Naive B cell (primary cell): ENCODE results near the gene WFS1. TPM values are rescaled to one million over a fixed set of nuclear protein-coding genes. Genes with fewer than 3 reads are reported as not detected.
A peak's percentile ranks its signal among the peaks of the same experiment; 100 is the strongest.

Source experiments
- ATAC-seq, 2 donors: fragments of 150-1000 bp; cut with Tn5 transposase; 2 replicates each; pipeline ENCODE4 v1.10.0; 2021; ENCODE audit warnings: low read depth in 2 of 2, mild to moderate bottlenecking in 2 of 2, moderate library complexity in 2 of 2
- DNase-seq: peaks from one replicate; pipeline ENCODE4 v3.0.0; 2022
- H3K27ac Mint-ChIP-seq, 6 donors: one replicate each; pipeline ENCODE4 v1.8.0; 2020 to 2022; ENCODE audit warnings: mild to moderate bottlenecking in 6 of 6, mixed read lengths in 6 of 6, moderate library complexity in 5 of 6, inconsistent platforms in 2 of 6
- H3K27me3 Mint-ChIP-seq, 3 donors: one replicate each; pipeline ENCODE4 v1.8.0; 2021 to 2022; ENCODE audit warnings: mixed read lengths in 3 of 3, mild to moderate bottlenecking in 1 of 3
- H3K36me3 Mint-ChIP-seq, 2 donors: one replicate each; pipeline ENCODE4 v1.8.0; 2020 to 2022; ENCODE audit warnings: mixed read lengths in 2 of 2, inconsistent platforms in 1 of 2, mild to moderate bottlenecking in 1 of 2
- H3K4me1 Mint-ChIP-seq, 3 donors: one replicate each; pipeline ENCODE4 v1.8.0; 2020 to 2022; ENCODE audit warnings: mixed read lengths in 3 of 3, inconsistent platforms in 1 of 3, mild to moderate bottlenecking in 1 of 3, moderate library complexity in 1 of 3
- H3K4me3 Mint-ChIP-seq, 8 donors: one replicate each; pipeline ENCODE4 v1.8.0; 2020 to 2022; ENCODE audit warnings: mild to moderate bottlenecking in 8 of 8, mixed read lengths in 8 of 8, moderate library complexity in 8 of 8, inconsistent platforms in 2 of 8
- H3K9me3 Mint-ChIP-seq, 7 donors: one replicate each; pipeline ENCODE4 v1.8.0; 2020 to 2022; ENCODE audit warnings: mixed read lengths in 7 of 7, mild to moderate bottlenecking in 5 of 7, inconsistent platforms in 2 of 7, moderate library complexity in 1 of 7
- polyA plus RNA-seq, 6 donors: library from polyadenylated mRNA; unstranded; fragments of 300-500 nt; fragmentation: Illumina TruSeq; gene quantifications; one replicate each; pipeline ENCODE4 v1.2.3, GENCODE V29; 2021; ENCODE audit warnings: low read depth in 6 of 6

WFS1 gene
- polyA plus RNA-seq, 6 donors from 2014 or later: 1.5 to 6.0 (median 3.1) TPM

DNA sequence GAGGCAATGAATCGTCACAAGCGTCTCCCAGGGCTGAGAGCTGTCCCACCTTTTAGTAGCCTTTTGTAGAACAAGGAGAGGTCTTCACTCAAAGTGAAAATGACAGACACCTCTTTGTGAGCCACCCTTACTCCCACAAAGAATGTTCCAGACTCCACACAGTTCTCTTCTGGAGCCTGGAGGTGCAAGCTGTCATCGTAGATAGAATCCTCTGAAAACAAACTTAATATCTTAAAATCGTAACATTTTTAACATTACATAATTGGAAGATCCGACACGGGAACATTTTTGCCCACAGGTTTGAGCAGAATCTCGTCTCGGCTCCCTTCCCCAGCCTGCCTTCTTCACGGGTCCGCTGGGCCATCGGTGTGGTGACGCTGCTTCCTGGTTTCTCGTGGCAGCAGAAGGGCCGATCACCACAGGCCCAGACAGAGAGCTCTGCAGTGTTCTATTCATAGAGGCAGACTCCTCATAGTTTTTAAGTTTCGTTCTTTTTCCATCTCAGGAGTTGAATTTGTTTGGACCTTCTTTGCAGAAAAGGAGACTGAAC is 27.7 kb downstream of the WFS1 start:
- DNase-seq (no peak), ATAC-seq (no peak)
- Mint-ChIP-seq H3K4me3 (no peak overlapping the region), H3K36me3 (peaks cover 0 to 23% of the 10 kb centered on the region in 2 donors), H3K9me3 (peaks cover 0 to 3% (median 0%) of the 10 kb centered on the region in 7 donors), H3K27me3 (no peaks in the 10 kb centered on the region), H3K4me1 (peaks cover 0 to 6% (median 0%) of the 10 kb centered on the region in 3 donors), H3K27ac (no peak overlapping the region)

DNA sequence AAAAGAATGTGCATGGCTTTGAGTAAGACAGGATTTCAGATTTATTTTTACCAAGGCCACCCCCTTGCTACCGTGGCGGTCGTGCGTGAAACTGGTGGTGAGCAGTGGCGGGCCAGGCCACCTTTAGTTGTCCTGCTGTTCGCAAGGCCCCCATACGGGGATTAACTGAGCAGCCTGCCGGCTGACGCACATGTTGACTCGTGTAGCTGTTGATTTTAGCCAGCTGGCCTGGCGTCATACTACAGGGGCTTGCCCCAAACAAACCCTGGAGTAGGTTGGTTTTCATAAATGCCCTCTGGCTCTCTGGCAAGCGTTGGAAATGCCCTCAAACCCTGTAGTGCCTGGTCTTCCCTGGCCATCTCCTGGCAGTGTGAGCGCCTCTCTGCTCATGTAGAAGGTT is 28.4 kb downstream of the WFS1 start:
- H3K36me3 Mint-ChIP-seq: peaks cover 0 to 29% of the 10 kb centered on the region in 2 donors
- H3K27me3 Mint-ChIP-seq: no peaks in the 10 kb centered on the region
- H3K27ac Mint-ChIP-seq: no peak overlapping the region
- H3K4me1 Mint-ChIP-seq: peaks cover 0 to 6% (median 0%) of the 10 kb centered on the region in 3 donors
- peaks cover 0 to 3% (median 0%) of the 10 kb centered on the region in 7 donors for H3K9me3 Mint-ChIP-seq
- ATAC-seq (no peak), DNase-seq (no peak)
- no peak overlapping the region for H3K4me3 Mint-ChIP-seq

DNA sequence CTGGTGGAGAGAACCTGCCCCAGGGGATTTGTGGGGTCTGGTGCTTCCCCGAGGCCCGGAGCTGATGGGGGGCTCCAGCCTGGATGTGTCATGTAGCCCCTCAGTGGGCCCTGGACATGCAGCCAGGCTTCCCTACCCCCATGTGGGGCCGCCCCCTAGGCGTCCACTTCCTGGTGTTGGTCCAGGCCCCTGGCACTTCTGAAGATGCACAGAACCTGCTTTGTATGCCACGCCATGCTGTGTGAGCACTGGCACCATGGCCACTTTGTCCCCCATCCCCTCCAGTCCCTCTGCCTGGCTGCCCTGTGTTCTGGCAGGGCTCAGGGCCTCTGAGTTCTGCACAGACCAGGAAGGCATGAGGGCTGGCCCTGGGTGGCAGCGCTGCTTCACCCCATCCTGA is 29.2 kb downstream of the WFS1 start:
- Mint-ChIP-seq H3K4me3 (no peak overlapping the region), H3K27me3 (no peaks in the 10 kb centered on the region), H3K27ac (no peak overlapping the region), H3K36me3 (peaks cover 0 to 29% of the 10 kb centered on the region in 2 donors), H3K9me3 (peaks cover 0 to 3% (median 0%) of the 10 kb centered on the region in 7 donors), H3K4me1 (peaks cover 0 to 6% (median 0%) of the 10 kb centered on the region in 3 donors)
- ATAC-seq (no peak), DNase-seq (no peak)

DNA sequence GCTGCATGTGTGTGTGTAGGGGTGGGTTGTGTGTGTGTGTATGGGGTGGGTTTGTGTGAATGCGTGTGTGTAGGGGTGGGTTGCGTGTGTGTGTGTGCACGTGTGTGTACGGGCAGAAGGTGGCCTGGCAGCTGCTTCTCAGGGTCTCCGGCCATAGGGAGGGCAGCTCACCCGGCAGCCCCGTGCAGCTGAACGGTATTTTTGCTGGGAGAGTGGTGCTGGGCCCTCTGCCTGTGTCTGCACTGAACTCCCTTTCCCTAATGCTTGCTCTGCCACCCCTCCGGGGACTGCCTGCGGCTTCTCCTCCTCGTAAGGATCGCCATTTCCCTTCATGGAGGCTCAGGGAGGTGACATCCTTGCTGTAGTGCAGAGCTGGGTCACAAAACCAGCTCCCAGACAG is 30.2 kb downstream of the WFS1 start:
- Mint-ChIP-seq H3K36me3 (peaks cover 0 to 29% of the 10 kb centered on the region in 2 donors), H3K4me3 (no peak overlapping the region), H3K9me3 (peaks cover 0 to 3% (median 0%) of the 10 kb centered on the region in 7 donors), H3K27me3 (no peaks in the 10 kb centered on the region), H3K27ac (no peak overlapping the region), H3K4me1 (peaks cover 0 to 6% (median 0%) of the 10 kb centered on the region in 3 donors)
- no peak for DNase-seq
- ATAC-seq: no peak

DNA sequence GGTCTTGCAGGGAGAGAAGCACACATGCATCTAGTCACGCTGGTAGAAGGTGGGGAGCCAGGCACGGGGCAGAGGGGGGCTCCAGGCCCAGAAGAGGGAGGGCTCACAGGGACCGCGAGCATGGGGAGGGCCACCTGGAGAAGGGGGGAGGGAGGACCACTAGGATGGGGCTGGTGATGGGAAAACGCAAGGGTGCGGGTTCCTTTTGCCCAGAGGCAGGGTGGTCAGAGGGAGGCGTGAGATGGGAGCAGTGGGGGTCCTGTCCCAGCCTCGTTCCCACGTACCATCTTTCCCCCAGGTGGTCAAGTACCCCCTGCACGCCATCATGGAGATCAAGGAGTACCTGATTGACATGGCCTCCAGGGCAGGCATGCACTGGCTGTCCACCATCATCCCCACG is 30.7 kb downstream of the WFS1 start:
- H3K9me3 Mint-ChIP-seq: peaks cover 0 to 3% (median 0%) of the 10 kb centered on the region in 7 donors
- peaks cover 0 to 29% of the 10 kb centered on the region in 2 donors for H3K36me3 Mint-ChIP-seq
- ATAC-seq: no peak
- H3K27me3 Mint-ChIP-seq: peaks cover 0 to 2% (median under 1%) of the 10 kb centered on the region in 3 donors
- H3K4me3 Mint-ChIP-seq: no peak overlapping the region
- H3K4me1 Mint-ChIP-seq: peaks cover 0 to 6% (median 0%) of the 10 kb centered on the region in 3 donors
- no peak overlapping the region for H3K27ac Mint-ChIP-seq
- no peak for DNase-seq

DNA sequence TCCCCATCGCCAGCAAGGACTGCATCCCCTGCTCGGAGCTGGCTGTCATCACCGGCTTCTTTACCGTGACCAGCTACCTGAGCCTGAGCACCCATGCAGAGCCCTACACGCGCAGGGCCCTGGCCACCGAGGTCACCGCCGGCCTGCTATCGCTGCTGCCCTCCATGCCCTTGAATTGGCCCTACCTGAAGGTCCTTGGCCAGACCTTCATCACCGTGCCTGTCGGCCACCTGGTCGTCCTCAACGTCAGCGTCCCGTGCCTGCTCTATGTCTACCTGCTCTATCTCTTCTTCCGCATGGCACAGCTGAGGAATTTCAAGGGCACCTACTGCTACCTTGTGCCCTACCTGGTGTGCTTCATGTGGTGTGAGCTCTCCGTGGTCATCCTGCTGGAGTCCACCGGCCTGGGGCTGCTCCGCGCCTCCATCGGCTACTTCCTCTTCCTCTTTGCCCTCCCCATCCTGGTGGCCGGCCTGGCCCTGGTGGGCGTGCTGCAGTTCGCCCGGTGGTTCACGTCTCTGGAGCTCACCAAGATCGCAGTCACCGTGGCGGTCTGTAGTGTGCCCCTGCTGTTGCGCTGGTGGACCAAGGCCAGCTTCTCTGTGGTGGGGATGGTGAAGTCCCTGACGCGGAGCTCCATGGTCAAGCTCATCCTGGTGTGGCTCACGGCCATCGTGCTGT is 31.5 kb downstream of the WFS1 start:
- ATAC-seq: no peak
- Mint-ChIP-seq H3K9me3 (peaks cover 0 to 3% (median 0%) of the 10 kb centered on the region in 7 donors), H3K36me3 (peaks cover 0 to 29% of the 10 kb centered on the region in 2 donors), H3K4me3 (peak overlapping the region in 1 of 8 donors; percentile 60), H3K4me1 (peaks cover 0 to 6% (median 0%) of the 10 kb centered on the region in 3 donors), H3K27me3 (peaks cover 0 to 9% (median 9%) of the 10 kb centered on the region in 3 donors), H3K27ac (peak overlapping the region in 1 of 6 donors; percentile 81)
- no peak for DNase-seq

DNA sequence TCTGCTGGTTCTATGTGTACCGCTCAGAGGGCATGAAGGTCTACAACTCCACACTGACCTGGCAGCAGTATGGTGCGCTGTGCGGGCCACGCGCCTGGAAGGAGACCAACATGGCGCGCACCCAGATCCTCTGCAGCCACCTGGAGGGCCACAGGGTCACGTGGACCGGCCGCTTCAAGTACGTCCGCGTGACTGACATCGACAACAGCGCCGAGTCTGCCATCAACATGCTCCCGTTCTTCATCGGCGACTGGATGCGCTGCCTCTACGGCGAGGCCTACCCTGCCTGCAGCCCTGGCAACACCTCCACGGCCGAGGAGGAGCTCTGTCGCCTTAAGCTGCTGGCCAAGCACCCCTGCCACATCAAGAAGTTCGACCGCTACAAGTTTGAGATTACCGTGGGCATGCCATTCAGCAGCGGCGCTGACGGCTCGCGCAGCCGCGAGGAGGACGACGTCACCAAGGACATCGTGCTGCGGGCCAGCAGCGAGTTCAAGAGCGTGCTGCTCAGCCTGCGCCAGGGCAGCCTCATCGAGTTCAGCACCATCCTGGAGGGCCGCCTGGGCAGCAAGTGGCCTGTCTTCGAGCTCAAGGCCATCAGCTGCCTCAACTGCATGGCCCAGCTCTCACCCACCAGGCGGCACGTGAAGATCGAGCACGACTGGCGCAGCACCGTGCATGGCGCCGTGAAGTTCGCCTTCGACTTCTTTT is 32.2 kb downstream of the WFS1 start:
- H3K27ac Mint-ChIP-seq: no peak overlapping the region
- peaks cover 7 to 16% (median 16%) of the 10 kb centered on the region in 3 donors for H3K27me3 Mint-ChIP-seq
- DNase-seq (no peak), ATAC-seq (no peak)
- peaks cover 0 to 29% of the 10 kb centered on the region in 2 donors for H3K36me3 Mint-ChIP-seq
- no peak overlapping the region for H3K4me3 Mint-ChIP-seq
- peaks cover 0 to 6% (median 0%) of the 10 kb centered on the region in 3 donors for H3K4me1 Mint-ChIP-seq
- peaks cover 0 to 3% (median 0%) of the 10 kb centered on the region in 7 donors for H3K9me3 Mint-ChIP-seq

DNA sequence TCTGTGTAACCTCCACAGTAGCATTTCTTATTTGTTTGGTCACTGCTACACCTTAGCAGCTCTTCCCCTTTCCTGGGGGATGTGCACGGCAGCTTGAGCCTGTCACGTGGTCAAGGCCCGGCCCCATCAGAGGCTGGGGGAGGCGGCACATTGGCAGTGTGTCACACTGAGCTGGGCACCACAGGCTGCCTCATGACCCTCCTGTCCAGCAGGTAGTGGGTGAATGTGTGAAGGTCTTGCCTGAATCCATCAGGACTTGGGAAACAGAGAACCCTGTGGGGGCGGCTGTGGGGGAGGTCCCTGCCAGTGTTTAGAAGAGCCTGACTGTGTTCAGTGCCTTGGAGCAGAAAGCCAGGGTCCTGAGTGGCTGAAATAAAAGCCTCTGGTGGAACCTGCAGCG is 33.2 kb downstream of the WFS1 start:
- ATAC-seq: no peak
- Mint-ChIP-seq H3K36me3 (peaks cover 0 to 29% of the 10 kb centered on the region in 2 donors), H3K4me1 (peaks cover 0 to 6% (median 0%) of the 10 kb centered on the region in 3 donors), H3K9me3 (peaks cover 0 to 3% (median 0%) of the 10 kb centered on the region in 7 donors), H3K27ac (no peak overlapping the region), H3K27me3 (peaks cover 7 to 26% (median 19%) of the 10 kb centered on the region in 3 donors), H3K4me3 (no peak overlapping the region)
- DNase-seq: no peak

DNA sequence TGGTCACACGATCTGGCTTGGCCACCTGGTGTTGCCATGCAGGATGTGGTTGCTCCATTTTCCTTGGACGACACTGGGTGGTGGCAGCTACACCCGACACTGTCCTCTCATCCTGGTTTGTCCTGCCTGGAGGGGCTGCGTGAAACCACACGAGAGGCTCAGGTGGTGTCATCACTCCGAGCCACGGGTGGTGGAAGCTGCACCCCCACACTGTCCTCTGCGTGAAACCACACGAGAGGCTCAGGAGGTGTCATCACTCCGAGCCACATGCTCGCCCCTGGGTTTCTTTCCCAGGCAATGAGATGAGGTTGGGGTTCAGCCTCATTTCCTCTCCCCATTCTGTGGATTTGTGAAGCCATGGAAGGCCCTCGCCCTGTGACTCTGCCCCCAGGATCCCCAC is 34.3 kb downstream of the WFS1 start:
- Mint-ChIP-seq H3K27ac (no peak overlapping the region), H3K27me3 (peaks cover 13 to 35% (median 28%) of the 10 kb centered on the region in 3 donors), H3K9me3 (peaks cover 0 to 8% (median 6%) of the 10 kb centered on the region in 7 donors), H3K4me1 (peaks cover 0 to 6% (median 4%) of the 10 kb centered on the region in 3 donors), H3K36me3 (peaks cover 0 to 29% of the 10 kb centered on the region in 2 donors), H3K4me3 (no peak overlapping the region)
- ATAC-seq: no peak
- DNase-seq: no peak

DNA sequence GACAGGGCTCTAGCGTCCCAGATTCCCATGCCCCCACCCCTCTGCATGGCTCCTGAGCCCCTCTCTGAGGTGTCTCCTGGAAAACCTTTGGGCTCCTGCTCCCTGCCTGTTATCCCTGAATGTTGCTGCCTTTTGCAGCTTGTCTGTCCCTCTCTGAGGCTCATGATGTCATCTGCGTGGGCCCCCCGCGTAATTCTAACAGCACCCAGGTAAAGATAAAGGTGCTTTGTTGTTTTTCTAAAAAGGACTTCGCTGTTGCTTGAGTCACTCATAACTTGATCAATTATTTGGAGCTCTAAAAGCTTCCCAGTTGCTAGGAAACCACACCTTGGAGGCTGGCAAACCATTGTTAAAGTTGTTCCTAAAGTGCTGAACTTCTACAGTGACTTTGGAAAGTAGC is 36.6 kb downstream of the WFS1 start:
- H3K27me3 Mint-ChIP-seq: peaks cover 27 to 55% (median 47%) of the 10 kb centered on the region in 3 donors
- DNase-seq: no peak
- peaks cover 0 to 16% of the 10 kb centered on the region in 2 donors for H3K36me3 Mint-ChIP-seq
- H3K27ac Mint-ChIP-seq: no peak overlapping the region
- peaks cover 0 to 8% (median 4%) of the 10 kb centered on the region in 7 donors for H3K9me3 Mint-ChIP-seq
- no peak overlapping the region for H3K4me3 Mint-ChIP-seq
- no peak for ATAC-seq
- H3K4me1 Mint-ChIP-seq: peaks cover 4 to 11% (median 7%) of the 10 kb centered on the region in 3 donors

DNA sequence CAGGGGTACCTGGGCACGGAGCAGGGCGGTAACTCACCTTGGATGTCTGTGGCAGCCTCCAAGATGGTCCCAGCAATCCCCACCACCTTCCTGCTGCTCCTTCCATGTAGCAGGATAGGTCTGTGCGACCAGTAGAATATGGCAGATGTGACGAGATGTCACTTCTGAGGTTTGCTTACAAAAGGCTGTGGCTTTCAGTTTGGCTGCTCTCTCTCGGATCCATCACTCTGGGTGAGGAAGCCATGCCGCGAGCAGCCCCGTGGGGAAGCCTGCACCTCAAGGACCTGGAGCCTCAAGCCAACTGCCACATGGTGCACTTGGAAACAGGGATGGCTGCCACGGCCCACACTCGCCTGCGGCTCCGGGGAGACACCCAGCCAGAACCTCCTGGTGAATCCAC is 37.6 kb downstream of the WFS1 start:
- no peak for ATAC-seq
- DNase-seq: no peak
- Mint-ChIP-seq H3K27me3 (peaks cover 33 to 63% (median 56%) of the 10 kb centered on the region in 3 donors), H3K36me3 (peaks cover 0 to 7% of the 10 kb centered on the region in 2 donors), H3K27ac (no peak overlapping the region), H3K4me3 (no peak overlapping the region), H3K4me1 (peaks cover 4 to 11% (median 7%) of the 10 kb centered on the region in 3 donors), H3K9me3 (peaks cover 0 to 10% (median 4%) of the 10 kb centered on the region in 7 donors)

DNA sequence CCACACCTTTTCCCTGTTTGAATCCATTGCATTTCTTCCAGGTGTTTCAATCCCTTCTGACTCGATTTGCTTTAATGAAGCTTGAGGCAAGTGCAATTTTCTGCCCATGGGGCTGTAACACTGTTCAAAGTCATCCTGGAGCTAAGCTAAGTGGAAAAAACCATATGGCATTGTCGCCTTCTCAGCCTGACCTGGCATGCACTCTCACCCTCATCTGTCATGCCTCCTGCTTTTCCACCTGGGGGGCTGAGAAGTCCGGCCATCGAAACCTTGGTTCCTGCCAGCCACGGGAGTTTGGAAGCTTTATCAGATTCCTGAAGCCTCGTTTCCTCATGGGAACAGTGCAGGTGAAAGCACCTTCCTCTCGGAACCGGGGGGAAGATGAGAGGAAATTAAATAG is 38.2 kb downstream of the WFS1 start:
- Mint-ChIP-seq H3K4me3 (no peak overlapping the region), H3K9me3 (peaks cover 0 to 10% (median 4%) of the 10 kb centered on the region in 7 donors), H3K4me1 (peaks cover 4 to 11% (median 7%) of the 10 kb centered on the region in 3 donors), H3K27me3 (peaks cover 39 to 67% (median 63%) of the 10 kb centered on the region in 3 donors), H3K27ac (no peak overlapping the region), H3K36me3 (peaks cover 0 to under 1% of the 10 kb centered on the region in 2 donors)
- ATAC-seq (no peak), DNase-seq (no peak)

DNA sequence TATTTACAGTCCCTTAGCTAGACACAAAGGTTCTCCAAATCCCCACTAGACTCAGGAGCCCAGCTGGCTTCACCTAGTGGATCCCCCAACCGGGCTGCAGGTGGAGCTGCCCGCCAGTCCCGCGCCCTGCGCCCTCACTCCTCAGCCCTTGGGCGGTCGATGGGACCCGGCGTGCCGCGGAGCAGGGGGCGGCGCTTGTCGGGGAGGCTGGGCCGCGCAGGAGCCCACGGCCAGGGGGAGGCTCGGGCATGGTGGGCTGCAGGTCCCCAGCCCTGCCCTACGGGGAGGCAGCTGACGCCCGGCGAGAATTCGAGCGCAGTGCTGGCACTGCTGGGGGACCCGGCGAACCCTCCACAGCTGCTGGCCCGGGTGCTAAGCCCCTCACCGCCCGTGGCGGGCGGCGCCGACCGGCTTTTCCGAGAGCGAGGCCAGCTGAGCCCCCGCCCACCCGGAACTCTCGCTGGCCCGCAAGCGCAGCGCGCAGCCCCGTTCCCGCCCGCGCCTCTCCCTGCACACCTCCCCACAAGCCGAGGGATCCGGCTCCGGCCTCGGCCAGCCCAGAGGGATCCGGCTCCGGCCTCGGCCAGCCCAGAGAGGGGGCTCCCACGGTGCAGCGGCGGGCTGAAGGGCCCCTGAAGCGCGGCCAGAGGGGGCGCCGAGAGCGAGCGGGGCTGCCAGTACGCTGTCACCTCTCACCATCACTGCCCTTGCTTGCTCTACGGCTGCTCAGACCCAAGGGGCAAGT is 39.4 kb downstream of the WFS1 start:
- H3K9me3 Mint-ChIP-seq: peaks cover 0 to 10% (median 4%) of the 10 kb centered on the region in 7 donors
- H3K27me3 Mint-ChIP-seq: peaks cover 49 to 75% (median 67%) of the 10 kb centered on the region in 3 donors
- H3K27ac Mint-ChIP-seq: no peak overlapping the region
- DNase-seq (no peak), ATAC-seq (no peak)
- peak overlapping the region in 6 of 8 donors; percentile 20 to 82 (median 64) for H3K4me3 Mint-ChIP-seq
- H3K4me1 Mint-ChIP-seq: peaks cover 4 to 11% (median 7%) of the 10 kb centered on the region in 3 donors
- no peaks in the 10 kb centered on the region for H3K36me3 Mint-ChIP-seq
